ENCODE measurements around the gene CORO2B.
"Not testable (repeated sequence)": the region's sequence is repeated elsewhere in the genome, so short reads cannot be mapped to it uniquely, and the experiment has no call there.

Gene CORO2B

GRCh38 chr15:68647361-68647760 lies 68.6 kb downstream of the CORO2B start:
- DNase-seq (ENCODE audit: low read depth in 2 of 2) = not testable (repeated sequence)

DNA sequence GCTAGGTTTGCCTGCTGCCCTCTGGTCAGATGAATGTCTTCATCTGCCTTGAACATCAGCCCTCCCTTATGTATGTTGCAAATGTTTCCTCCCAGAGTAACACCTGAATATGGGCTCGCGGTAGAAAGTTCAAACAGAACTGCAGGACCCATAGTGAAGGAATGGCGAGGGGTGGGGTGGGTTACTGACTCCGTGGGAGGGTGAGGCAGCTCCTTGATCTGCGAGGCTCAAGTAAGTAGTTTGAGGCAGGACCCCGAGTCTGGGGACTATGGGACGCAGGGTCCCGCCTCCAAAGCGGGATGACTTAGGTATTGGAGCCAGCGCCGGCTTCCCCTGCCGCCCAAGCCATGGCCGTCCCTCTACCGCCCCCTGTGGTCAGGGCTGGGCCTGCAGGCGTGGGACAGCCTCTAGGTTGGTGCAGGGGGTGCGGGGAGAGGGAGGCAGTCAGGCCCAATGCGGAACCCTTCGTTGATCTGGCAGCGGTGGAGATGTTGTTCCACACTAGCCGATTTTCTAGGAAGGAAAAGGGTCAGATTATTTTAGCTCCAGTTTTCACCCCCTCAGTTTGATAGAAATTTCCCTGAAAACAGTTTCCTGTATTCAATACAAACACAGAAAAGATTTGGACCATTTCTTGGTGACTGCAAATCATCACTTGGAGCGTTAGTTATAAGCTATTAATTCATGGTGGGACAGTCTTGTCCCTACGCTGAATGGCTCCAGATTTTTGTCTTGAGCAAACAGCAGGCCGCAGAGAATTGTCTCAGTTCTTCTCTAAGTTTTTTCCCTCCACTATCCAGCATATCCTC lies 72.3 kb downstream of the CORO2B start:
- DNase-seq (ENCODE audit: low read depth in 2 of 2) = peak; percentile 34 to 35

DNA sequence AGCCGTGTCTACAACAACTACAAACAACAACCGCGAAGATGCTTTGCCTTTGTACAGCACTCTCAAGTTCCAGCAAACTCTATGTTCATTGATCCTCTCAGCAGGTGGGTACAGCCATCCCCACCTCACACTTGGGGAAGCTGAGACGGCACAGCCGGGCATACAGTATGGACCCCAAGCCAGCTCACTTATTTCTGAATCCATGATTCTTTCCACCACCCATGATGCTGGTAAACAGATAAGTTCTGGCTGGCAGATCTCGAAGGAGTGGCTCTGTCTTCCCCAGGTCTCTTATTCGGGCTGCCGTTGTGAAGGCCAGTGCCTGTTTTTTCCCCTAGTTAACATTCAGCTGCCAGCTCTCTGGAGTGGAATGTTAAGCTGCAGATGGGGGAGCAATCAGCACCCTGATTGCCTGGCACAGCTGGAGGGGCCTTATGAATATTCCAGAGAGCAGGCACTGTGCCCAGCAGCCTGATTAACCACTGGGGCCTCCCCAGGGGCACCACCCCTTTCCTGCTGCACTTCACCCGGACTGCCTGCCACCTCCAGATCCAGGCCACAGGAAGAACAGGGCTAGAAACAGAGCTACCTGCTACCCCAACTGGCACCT lies 73.2 kb downstream of the CORO2B start:
- no peak for DNase-seq (ENCODE audit: low read depth in 2 of 2)

DNA sequence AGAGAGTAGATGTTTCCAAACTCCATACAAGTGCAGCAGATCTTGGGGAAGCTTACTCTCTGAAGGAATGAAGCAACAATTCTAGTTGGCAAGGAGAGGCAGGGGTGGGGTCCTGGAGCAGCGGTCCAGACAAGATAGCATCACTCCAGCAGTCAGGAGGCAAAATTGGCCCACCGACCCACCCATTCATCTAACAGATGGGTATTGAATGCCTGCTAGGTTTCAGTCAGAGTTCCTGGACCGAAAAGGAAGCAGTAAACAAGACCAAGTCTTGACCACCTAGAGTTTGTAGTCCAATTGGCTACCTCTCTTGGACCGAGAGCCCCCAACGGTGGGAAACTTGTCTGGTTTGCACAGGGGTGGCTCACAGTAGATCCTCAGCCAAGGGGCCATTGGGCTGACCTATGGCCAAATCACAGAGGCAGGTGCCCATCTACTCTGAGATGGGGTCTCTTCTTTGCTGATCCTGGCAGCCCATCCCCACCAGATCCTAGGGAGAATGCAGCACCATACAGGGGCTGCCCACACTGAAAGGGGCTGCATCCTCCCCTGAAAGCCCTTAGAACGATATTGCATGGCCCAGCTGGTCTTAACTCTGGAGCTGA lies 74.3 kb downstream of the CORO2B start:
- no peak for DNase-seq (ENCODE audit: low read depth in 2 of 2)

- no peak for DNase-seq (ENCODE audit: low read depth in 2 of 2)
These were observed 75.0 kb downstream of the CORO2B start for GRCh38 chr15:68653801-68654200.

GRCh38 chr15:68654786-68655560 lies 76.2 kb downstream of the CORO2B start:
- no peak for DNase-seq (ENCODE audit: low read depth in 2 of 2)

DNA sequence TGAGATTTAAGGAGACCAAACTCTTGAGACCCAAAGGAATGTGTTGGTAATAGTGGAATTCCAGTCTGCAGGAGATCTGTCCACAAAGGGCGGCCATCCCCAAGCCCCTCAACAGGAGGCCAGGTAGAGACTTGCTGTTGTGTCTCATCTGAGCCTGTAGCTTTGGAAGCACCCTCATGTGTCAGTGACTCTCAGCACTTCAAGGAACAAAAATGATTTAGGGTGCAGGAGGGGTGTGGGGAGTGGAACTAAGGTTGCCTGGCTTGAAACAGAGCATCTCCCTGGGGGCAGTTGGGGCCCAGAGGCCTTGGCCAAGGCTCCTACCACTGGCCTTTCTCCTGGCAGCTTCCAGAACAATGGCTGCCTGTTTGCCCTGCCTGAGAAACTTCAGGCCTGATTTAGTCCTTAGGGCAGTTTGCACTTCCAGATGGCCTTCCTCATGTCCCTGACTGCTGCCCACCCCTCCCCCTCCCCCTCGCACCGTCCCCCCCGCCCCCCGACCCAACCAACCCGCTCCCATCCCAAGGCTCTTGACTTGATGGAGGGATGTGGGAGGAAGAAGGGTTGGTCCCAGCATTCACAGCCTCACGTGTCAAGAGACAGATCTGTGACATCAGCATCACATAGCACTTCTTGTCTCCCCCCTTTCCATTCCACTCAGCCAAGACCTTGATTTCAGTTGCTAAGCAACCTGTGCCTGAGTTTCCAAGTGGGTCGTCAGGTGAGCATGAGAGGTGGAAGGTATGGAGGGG lies 77.1 kb downstream of the CORO2B start:
- no peak for DNase-seq (ENCODE audit: low read depth in 2 of 2)

DNA sequence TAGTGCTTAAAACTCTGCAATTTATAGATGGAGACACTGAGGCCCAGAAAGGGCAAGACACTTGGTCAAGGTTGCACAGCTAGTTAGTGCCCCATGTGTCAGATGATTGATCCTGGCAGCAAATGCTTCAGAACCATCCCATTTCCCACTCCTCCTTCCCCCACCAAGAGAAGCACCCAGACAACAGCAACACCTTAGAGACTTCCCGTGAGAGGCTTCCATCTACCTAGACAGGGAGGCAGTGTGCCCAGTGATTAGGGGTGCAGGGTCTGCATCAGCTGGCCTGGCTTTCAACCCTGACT lies 77.6 kb downstream of the CORO2B start:
- DNase-seq (ENCODE audit: low read depth in 2 of 2) = no peak

DNA sequence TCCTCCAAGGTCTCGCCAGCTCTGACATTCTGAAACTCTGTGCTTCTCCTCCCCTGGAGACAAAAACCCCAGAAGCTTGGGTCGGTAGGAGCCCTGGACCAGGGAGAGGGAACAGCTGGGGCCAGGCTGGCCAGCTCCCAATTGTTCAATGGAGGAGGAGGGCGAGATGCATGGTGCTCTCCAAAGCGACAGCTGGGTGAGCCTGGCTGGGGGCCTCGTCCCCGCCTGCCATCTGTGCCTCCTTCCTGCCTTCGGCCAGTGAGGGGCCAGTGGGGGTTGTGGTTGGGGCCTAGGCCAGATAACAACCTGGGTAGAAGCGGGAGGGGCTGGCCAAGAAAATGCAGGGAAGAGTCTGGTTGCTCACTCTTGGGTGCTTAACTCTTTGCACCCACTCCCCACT lies 79.4 kb downstream of the CORO2B start:
- DNase-seq (ENCODE audit: low read depth in 2 of 2) = no peak

DNA sequence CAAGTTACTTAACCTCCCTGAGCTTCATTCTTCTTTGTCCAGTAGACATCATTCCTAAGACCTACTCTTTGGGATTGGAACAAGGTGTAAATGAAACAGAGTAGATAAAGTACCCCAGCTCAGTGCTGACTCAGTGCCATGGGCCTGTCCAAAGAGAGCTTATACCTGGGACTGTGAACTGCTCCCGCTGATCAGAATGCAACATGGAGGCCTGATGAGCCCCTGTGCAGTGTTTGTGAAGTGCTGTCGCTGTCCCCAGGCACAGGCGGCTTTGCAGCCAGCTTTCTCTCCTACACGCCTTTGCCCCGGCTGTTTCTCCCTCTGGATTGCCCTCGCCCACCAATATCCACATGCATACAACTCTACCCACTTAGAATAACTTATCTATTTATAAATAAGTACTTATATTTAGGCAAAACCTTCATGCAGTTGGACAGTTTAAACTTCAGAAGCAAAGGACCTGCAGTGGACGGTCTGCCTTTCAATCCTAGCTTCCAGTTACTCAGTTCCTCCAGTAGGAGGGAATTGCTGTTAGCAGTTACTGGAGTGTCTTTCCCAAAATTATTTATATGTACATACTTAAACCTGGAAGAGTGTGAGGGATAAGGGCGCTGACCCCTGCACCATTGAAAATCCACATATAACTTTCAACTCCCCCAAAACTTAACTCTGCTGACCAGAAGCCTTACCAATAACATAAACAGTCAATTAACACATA lies 80.0 kb downstream of the CORO2B start:
- DNase-seq (ENCODE audit: low read depth in 2 of 2) = no peak

- DNase-seq (ENCODE audit: low read depth in 2 of 2) = no peak
These were observed 84.7 kb downstream of the CORO2B start for GRCh38 chr15:68663526-68663925.

DNA sequence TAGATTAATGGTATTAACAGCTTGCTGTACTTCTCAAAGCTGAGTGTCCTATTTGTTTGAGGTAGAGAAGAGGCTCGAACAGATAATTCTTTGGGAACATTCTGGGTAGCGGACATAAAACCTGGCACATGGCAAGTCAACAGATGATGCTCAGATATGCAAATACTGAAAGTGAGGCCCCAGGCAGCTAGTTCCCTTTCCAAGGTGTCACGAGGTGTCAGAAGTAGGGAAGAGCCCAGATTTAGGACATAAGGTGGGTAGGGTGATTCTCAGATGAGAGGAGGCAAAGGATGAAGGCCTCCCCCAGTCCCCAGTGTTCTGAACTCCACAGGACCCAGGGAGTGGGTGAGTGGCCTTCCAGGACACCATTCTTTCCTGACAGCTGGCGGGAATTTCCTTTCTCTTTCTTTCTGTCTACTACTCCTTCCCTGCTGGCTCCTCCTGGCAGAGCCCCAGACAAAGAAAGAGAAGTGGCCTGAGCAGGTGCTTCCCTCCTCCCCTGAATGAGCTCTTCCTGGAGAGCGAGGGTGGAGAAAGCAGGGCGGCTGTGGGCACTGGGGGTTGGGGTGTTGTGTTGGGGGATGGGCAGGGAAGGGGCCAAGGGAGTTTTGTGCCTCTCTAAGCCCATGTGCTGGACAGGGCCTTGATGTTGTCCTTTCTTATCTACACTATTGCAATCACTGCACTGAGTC lies 87.5 kb downstream of the CORO2B start:
- no peak for DNase-seq (ENCODE audit: low read depth in 2 of 2)

GRCh38 chr15:68666812-68667450 lies 88.1 kb downstream of the CORO2B start:
- no peak for DNase-seq (ENCODE audit: low read depth in 2 of 2)

GRCh38 chr15:68667800-68668625 lies 89.2 kb downstream of the CORO2B start:
- DNase-seq (ENCODE audit: low read depth in 2 of 2) = no peak

DNA sequence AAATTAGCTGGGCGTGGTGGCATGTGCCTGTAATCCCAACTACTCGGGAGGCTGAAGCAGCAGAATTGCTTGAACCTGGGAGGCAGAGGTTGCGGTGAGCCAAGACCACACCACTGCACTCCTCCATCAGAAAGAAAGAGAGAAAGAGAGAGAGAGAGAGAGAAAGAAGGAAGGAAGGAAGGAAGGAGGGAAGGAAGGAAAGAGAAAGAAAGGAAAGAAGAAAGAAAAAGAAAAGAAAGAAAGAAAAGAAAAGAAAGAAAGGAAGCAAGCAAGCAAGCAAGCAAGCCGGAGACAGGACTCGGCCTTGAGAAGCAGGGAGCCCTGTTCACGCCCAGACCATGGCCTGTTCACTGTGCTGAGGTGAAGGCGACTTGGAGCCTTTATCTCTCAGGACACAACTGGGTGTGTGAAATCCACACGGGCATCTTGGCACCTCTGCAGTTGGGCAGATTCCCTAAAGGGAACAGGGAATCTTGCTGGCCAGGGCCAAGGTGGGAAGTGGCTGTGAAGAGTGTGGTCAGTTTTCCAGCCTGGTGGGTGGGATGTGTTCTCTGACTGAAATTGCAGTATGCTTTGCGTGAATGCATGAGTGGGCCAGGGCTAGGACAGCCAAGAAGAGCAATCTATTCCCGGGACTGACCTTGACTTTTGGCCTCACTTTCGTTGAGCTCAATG lies 90.3 kb downstream of the CORO2B start:
- no peak for DNase-seq (ENCODE audit: low read depth in 2 of 2)

DNA sequence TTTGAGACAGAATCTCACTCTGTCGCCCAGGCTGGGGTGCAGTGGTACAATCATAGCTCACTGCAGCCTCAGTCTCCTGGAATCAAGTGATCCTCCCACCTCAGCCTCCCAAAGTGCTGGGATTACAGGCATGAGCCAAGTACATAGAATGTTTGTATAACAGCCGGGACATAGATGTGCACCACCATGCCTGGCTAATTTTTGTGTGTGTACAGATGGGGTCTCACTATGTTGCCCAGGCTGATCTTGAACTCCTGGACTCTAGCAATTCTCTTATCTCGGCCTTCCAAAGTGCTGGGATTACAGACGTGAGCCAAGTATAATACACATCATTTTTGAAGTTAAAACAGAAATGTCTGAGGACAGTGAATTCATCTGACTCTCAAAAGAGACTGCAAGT lies 93.5 kb downstream of the CORO2B start:
- no peak for DNase-seq (ENCODE audit: low read depth in 2 of 2)

GRCh38 chr15:68672781-68673205 lies 94.0 kb downstream of the CORO2B start:
- no peak for DNase-seq (ENCODE audit: low read depth in 2 of 2)

DNA sequence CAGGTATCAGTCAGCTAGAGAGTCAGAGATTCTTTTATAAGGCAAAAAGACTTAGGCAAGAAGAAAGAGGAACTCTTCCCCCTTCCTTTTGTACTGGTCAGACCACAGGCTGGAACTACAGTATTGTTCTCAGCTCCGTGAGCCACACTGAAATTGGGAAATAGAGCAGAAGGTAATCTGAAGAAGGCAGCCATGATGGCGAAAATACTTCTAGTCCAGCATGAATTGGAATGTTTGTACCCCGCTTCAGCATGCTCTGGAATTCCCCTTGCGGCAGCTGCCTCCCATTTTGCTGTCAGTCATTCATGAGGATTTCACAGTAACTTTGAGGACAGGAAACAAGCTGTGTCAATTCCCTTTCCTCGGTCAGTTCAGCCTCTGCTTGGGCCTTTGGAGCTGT lies 96.2 kb downstream of the CORO2B start:
- no peak for DNase-seq (ENCODE audit: low read depth in 2 of 2)

All from activated CD4-positive, alpha-beta T cell treated with anti-CD3 and anti-CD28 coated beads for 24 hours (primary cell).